ENCODE results near the gene ZBTB44.

- TF ChIP-seq POLR2AphosphoS5 (IDR thresholded peaks at IDR 0.05; ENCODE audit: low read depth, low read length) (no peak), POLR2A (IDR thresholded peaks at IDR 0.05; ENCODE audit: low read depth, low read length) (no peak)
These were observed 15.5 kb upstream of the ZBTB44 start for GRCh38 chr11:130330101-130330684.

Data from GM12891 (cell line).